ENCODE results near the gene KCNH2. TPM values are rescaled to one million over a fixed set of nuclear protein-coding genes. Genes with fewer than 3 reads are reported as not detected.
A peak's percentile ranks its signal among the peaks of the same experiment; 100 is the strongest.

The KCNH2 gene
- total RNA-seq, 1 donor from 2014 or later: 10.0 TPM

DNA sequence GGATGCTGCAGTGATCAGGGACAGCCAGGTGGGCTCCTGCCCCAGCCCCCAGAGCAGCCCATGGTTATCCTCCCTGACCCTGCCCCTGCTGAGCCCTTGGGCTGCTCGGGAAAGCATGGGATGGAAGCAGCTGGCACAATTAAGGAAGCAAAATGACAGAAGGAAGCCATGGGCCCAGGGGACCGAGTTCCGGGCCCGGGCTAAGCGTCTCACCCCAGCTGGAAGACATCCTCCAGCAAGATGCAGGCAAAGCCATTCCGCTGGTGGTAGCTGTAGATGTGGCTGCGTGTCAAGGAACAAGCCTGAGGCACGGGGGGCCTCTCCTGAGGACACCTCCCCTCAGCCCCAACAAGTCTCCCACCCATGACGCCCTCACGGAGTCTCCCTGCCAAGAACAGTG lies 45.1 kb upstream of the KCNH2 start:
- Mint-ChIP-seq H3K27me3 (peaks cover 65% of the 10 kb centered on the region), H3K9me3 (no peaks in the 10 kb centered on the region), H3K4me1 (ENCODE audit: unreplicated experiment) (peaks cover 21% of the 10 kb centered on the region), H3K36me3 (no peaks in the 10 kb centered on the region), H3K27ac (peak overlapping the region; percentile 85), H3K4me3 (no peak overlapping the region)
- no peak for TF ChIP-seq CTCF (conservative IDR thresholded peaks at IDR 0.05)
- no peak for DNase-seq (ENCODE audit: extremely low spot score, unreplicated experiment)

- Mint-ChIP-seq H3K27ac (peak overlapping the region; percentile 60), H3K4me3 (peak overlapping the region; percentile 46), H3K36me3 (no peaks in the 10 kb centered on the region), H3K4me1 (ENCODE audit: unreplicated experiment) (peaks cover 16% of the 10 kb centered on the region), H3K27me3 (peaks cover 68% of the 10 kb centered on the region), H3K9me3 (no peaks in the 10 kb centered on the region)
- no peak for DNase-seq (ENCODE audit: extremely low spot score, unreplicated experiment)
- no peak for TF ChIP-seq CTCF (conservative IDR thresholded peaks at IDR 0.05)
These were observed 42.1 kb upstream of the KCNH2 start for GRCh38 chr7:151020231-151020630.

DNA sequence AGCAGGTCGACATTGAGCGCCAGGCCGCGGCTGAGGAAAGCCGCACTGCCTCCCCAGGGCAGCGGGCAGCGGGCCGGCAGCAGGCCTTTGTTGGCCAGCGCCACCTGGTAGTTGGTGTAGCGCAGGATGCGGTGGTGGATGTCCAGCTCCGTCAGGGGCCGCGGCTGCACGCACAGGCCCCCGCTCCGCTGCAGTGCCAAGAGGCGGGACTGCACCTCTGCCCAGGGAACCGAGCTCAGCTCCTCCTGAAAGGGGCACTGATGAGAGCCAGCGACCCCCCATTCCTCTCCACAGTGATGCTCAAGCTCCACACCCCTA lies 41.0 kb upstream of the KCNH2 start:
- no peaks in the 10 kb centered on the region for H3K9me3 Mint-ChIP-seq
- peak overlapping the region; percentile 53 for H3K27ac Mint-ChIP-seq
- H3K4me1 Mint-ChIP-seq (ENCODE audit: unreplicated experiment): peaks cover 17% of the 10 kb centered on the region
- DNase-seq (ENCODE audit: extremely low spot score, unreplicated experiment): no peak
- TF ChIP-seq CTCF (conservative IDR thresholded peaks at IDR 0.05): no peak
- H3K27me3 Mint-ChIP-seq: peaks cover 67% of the 10 kb centered on the region
- H3K4me3 Mint-ChIP-seq: peak overlapping the region; percentile 71
- no peaks in the 10 kb centered on the region for H3K36me3 Mint-ChIP-seq

DNA sequence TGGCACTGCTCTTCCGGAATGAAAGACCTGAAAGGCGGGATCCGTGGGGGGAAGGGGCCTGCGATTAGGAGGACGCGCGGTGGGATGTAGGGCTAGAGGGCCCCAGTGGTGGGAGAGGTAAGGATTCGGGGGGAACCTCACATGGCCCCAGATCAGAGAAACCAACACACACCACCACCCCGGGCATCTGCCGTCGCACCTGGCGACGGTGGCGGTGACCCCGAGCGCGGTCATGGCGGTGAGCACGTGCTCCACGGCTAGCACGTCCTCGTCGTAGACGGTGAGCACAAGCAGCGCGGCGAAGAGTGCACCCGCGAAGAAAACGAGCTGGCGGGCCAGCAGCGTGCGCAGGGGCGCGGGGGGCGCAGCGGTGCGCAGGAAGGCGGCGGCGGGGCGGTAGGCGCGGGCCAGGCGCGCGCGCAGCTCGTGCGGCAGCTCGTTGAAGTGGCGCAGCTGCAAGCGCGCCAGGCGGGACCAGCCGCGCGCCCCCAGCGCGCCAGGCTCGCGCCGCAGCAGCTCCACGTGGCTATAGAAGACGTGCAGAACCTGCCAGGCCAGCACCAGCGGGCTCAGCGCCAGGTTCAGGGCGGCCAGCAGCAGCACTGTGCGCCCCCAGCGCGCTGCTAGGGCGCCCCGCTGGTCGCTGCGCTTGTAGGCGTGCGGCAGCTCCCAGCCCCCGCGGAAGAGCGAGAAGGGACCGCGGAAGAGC lies 40.5 kb upstream of the KCNH2 start:
- peak; percentile 16 for TF ChIP-seq CTCF (conservative IDR thresholded peaks at IDR 0.05)
- Mint-ChIP-seq H3K4me1 (ENCODE audit: unreplicated experiment) (peaks cover 17% of the 10 kb centered on the region), H3K27me3 (peaks cover 68% of the 10 kb centered on the region), H3K9me3 (no peaks in the 10 kb centered on the region), H3K36me3 (no peaks in the 10 kb centered on the region), H3K4me3 (peak overlapping the region; percentile 83), H3K27ac (peak overlapping the region; percentile 63)
- DNase-seq (ENCODE audit: extremely low spot score, unreplicated experiment): no peak

- peak overlapping the region; percentile 63 for H3K27ac Mint-ChIP-seq
These were observed 39.9 kb upstream of the KCNH2 start for GRCh38 chr7:151017953-151018420.

More at GRCh38 chr7:151017953-151018420, 39.9 kb upstream of the KCNH2 start:
- Mint-ChIP-seq H3K4me3 (peak overlapping the region; percentile 83), H3K36me3 (no peaks in the 10 kb centered on the region), H3K9me3 (no peaks in the 10 kb centered on the region), H3K27me3 (peaks cover 66% of the 10 kb centered on the region), H3K4me1 (ENCODE audit: unreplicated experiment) (peaks cover 17% of the 10 kb centered on the region)
- peak; percentile 92 for DNase-seq (ENCODE audit: extremely low spot score, unreplicated experiment)
- TF ChIP-seq CTCF (conservative IDR thresholded peaks at IDR 0.05): peak; percentile 99

Measured in type B pancreatic cell (in vitro differentiated cells).